ENCODE data around the gene SOS2. TPM values are rescaled to one million over a fixed set of nuclear protein-coding genes. Genes with fewer than 3 reads are reported as not detected.

Gene SOS2
- total and polyA plus RNA-seq, 2 donors (not counting 3 experiments of a cell fraction or from before 2014, with no cell fraction given) = 6.7 to 21.3 TPM

DNA sequence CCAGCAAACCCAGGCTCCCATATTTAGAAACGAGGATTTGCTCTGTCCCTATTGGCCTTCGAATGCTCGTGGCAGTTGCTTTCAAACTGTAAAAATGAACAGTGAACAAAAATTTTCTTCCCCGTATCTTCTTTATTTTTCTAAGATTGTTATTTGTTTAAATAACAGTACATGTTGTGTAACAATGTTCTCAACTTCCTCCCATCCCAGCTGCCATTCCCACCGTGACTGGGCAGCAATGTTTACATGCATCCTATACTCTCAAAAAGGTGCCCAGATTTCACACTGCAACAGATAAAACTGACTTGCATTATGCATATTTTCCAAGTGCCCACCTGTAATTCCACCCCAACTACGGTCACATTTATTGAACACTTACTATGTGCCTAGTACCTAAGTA is 127.8 kb downstream of the SOS2 start:
- no peaks in the 10 kb centered on the region for H3K27me3 ChIP-seq (ENCODE audit: control insufficient read depth in 2 of 2, insufficient read depth in 2 of 2, low read length in 2 of 2)
- H3K27ac ChIP-seq (ENCODE audit: insufficient read depth, low read depth, low read length) = no peak overlapping the region
- H3K9ac ChIP-seq (replicated peaks; ENCODE audit: extremely low read depth, insufficient read depth, low read length) = no peak overlapping the region
- BruUV-seq (replicated peaks) = no TSS peak
- TF ChIP-seq JUN (IDR thresholded peaks at IDR 0.05; ENCODE audit: borderline replicate concordance, insufficient read depth, insufficient read length, low read depth) = no peak
- no peak for TF ChIP-seq GATA2 (IDR thresholded peaks at IDR 0.05; ENCODE audit: insufficient read depth, insufficient read length, low read depth, low read length)
- no peak for TF ChIP-seq POLR2A (IDR thresholded peaks at IDR 0.05; ENCODE audit: low read depth, low read length)
- TF ChIP-seq MAX (IDR thresholded peaks at IDR 0.05; ENCODE audit: insufficient read depth, insufficient read length) = no peak
- no peak for FAIRE-seq
- H3K4me3 ChIP-seq (replicated peaks in 1 of 3; ENCODE audit: insufficient read depth in 1 of 3, low read depth in 1 of 3, low read length in 3 of 3) = no peak overlapping the region
- H3K4me1 ChIP-seq (ENCODE audit: control insufficient read depth, extremely low read depth, insufficient read depth, low read length) = no peaks in the 10 kb centered on the region
- no peaks in the 10 kb centered on the region for H3K79me2 ChIP-seq (ENCODE audit: control insufficient read depth, insufficient read depth, low read length)
- H3K9me1 ChIP-seq (replicated peaks; ENCODE audit: control insufficient read depth, extremely low read depth, insufficient read depth, low read length) = no peaks in the 10 kb centered on the region
- H3K4me2 ChIP-seq (ENCODE audit: insufficient read depth, low read length) = no peak overlapping the region
- no peaks in the 10 kb centered on the region for H4K20me1 ChIP-seq (replicated peaks; ENCODE audit: control insufficient read depth, extremely low read depth, insufficient read depth, low read length)
- peaks cover 2 to 11% of the 10 kb centered on the region in 2 experiments for H3K36me3 ChIP-seq (ENCODE audit: control insufficient read depth in 2 of 2, extremely low read depth in 1 of 2, insufficient read depth in 2 of 2, low read length in 2 of 2)
- CTCF ChIA-PET = interaction anchor here (1.1 to 12.5 kb wide), 10 partner anchors 10 to 251 kb away, joined by 3 to 242 read pairs (median 6); partner anchors contain the start of genes ARF6 and NEMF
- POLR2A ChIA-PET = no interaction called here
- no peaks in the 10 kb centered on the region for H3K9me3 ChIP-seq (replicated peaks; ENCODE audit: control insufficient read depth, insufficient read depth, low read length)
- DNase-seq (ENCODE audit: low read depth, low spot score) = no peak
- H2AFZ ChIP-seq (ENCODE audit: low read depth, low read length) = no peak overlapping the region
- intact Hi-C loops (cut with micrococcal nuclease) = no loop called here
- dilution Hi-C loops (cut with MboI; ENCODE audit: extremely low pct_ligation_motif_present, low sequenced_read_pairs) = loop anchor here (10.0 kb wide), 1 partner anchor 239 kb away; no protein-coding TSS in a partner anchor

DNA sequence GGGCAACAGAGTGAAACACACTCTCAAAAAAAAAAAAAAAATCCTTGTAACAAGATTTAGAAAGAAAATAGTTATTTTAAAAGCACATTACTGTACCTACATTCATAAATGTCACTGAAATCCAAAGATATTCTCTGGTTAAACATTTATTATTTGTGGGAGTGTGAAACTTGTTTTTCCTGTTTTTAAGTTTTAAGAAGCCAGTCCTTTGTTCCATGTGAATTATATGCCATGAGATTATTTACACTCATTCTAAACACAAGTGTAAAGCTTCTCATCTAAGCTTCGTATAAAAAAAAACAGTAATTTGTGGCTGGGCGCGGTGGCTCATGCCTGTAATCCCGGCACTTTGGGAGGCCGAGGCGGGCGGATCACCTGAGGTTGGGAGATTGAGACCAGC is 130.0 kb downstream of the SOS2 start:
- intact Hi-C loops (cut with micrococcal nuclease) = no loop called here
- no peaks in the 10 kb centered on the region for H3K9me1 ChIP-seq (replicated peaks; ENCODE audit: control insufficient read depth, extremely low read depth, insufficient read depth, low read length)
- FAIRE-seq (no peak), DNase-seq (ENCODE audit: low read depth, low spot score) (no peak)
- H3K79me2 ChIP-seq (ENCODE audit: control insufficient read depth, insufficient read depth, low read length) = no peaks in the 10 kb centered on the region
- H4K20me1 ChIP-seq (replicated peaks; ENCODE audit: control insufficient read depth, extremely low read depth, insufficient read depth, low read length) = no peaks in the 10 kb centered on the region
- TF ChIP-seq FOS (IDR thresholded peaks at IDR 0.05; ENCODE audit: borderline replicate concordance, insufficient read depth, low read length) = no peak
- TF ChIP-seq, protein P1, sequence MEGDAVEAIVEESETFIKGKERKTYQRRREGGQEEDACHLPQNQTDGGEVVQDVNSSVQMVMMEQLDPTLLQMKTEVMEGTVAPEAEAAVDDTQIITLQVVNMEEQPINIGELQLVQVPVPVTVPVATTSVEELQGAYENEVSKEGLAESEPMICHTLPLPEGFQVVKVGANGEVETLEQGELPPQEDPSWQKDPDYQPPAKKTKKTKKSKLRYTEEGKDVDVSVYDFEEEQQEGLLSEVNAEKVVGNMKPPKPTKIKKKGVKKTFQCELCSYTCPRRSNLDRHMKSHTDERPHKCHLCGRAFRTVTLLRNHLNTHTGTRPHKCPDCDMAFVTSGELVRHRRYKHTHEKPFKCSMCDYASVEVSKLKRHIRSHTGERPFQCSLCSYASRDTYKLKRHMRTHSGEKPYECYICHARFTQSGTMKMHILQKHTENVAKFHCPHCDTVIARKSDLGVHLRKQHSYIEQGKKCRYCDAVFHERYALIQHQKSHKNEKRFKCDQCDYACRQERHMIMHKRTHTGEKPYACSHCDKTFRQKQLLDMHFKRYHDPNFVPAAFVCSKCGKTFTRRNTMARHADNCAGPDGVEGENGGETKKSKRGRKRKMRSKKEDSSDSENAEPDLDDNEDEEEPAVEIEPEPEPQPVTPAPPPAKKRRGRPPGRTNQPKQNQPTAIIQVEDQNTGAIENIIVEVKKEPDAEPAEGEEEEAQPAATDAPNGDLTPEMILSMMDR (IDR thresholded peaks at IDR 0.05; ENCODE audit: extremely low read depth in 1 of 2, insufficient read depth in 1 of 2, low read depth in 1 of 2, low read length in 2 of 2) = no peak
- no peak for TF ChIP-seq POLR2A (IDR thresholded peaks at IDR 0.05; ENCODE audit: low read depth, low read length)
- TF ChIP-seq MYC (IDR thresholded peaks at IDR 0.05; ENCODE audit: low read depth, low read length) = no peak
- TF ChIP-seq GATA2 (IDR thresholded peaks at IDR 0.05; ENCODE audit: insufficient read depth, insufficient read length, low read depth, low read length) = no peak
- TF ChIP-seq MAX (IDR thresholded peaks at IDR 0.05; ENCODE audit: insufficient read depth, insufficient read length) = no peak
- no peak for TF ChIP-seq POLR2AphosphoS5 (IDR thresholded peaks at IDR 0.05; ENCODE audit: insufficient read depth, low read depth, low read length)
- TF ChIP-seq JUN (IDR thresholded peaks at IDR 0.05; ENCODE audit: borderline replicate concordance, insufficient read depth, insufficient read length, low read depth) = no peak
- TF ChIP-seq EZH2 (IDR thresholded peaks at IDR 0.05; ENCODE audit: borderline replicate concordance, low read depth, low read length, severe bottlenecking) = no peak
- H3K9me3 ChIP-seq (replicated peaks; ENCODE audit: control insufficient read depth, insufficient read depth, low read length) = no peaks in the 10 kb centered on the region
- CTCF ChIA-PET = interaction anchor here (1.2 to 12.5 kb wide), 3 partner anchors 57 to 236 kb away, joined by 3 to 242 read pairs (median 4); no protein-coding TSS in a partner anchor
- POLR2A ChIA-PET = no interaction called here
- H3K9ac ChIP-seq (replicated peaks; ENCODE audit: extremely low read depth, insufficient read depth, low read length) = no peak overlapping the region
- H3K4me1 ChIP-seq (ENCODE audit: control insufficient read depth, extremely low read depth, insufficient read depth, low read length) = no peaks in the 10 kb centered on the region
- no peak overlapping the region for H3K4me3 ChIP-seq (replicated peaks in 1 of 3; ENCODE audit: insufficient read depth in 1 of 3, low read depth in 1 of 3, low read length in 3 of 3)
- no peaks in the 10 kb centered on the region for H3K36me3 ChIP-seq (ENCODE audit: control insufficient read depth in 2 of 2, extremely low read depth in 1 of 2, insufficient read depth in 2 of 2, low read length in 2 of 2)
- H3K27ac ChIP-seq (ENCODE audit: insufficient read depth, low read depth, low read length) = no peak overlapping the region
- no TSS peak for BruUV-seq (replicated peaks)
- H2AFZ ChIP-seq (ENCODE audit: low read depth, low read length) = no peak overlapping the region
- dilution Hi-C loops (cut with MboI; ENCODE audit: extremely low pct_ligation_motif_present, low sequenced_read_pairs) = loop anchor here (10.0 kb wide), 1 partner anchor 237 kb away; no protein-coding TSS in a partner anchor
- H3K27me3 ChIP-seq (ENCODE audit: control insufficient read depth in 2 of 2, insufficient read depth in 2 of 2, low read length in 2 of 2) = no peaks in the 10 kb centered on the region
- no peak overlapping the region for H3K4me2 ChIP-seq (ENCODE audit: insufficient read depth, low read length)
